Suprapubic skin (tissue), 3 donors: ENCODE measurements around the gene B3GNT9.

Experiments used
- CTCF ChIP-seq, 2 donors: fragments of 200-600 bp in 1 of 2; fragments of 450-650 bp in 1 of 2; sonication (generic) in 1 of 2; IDR thresholded peaks; one replicate each; pipeline ENCODE4 v1.5.1; 2016 to 2019; ENCODE audit warnings: antibody characterized with exemption in 2 of 2, mild to moderate bottlenecking in 1 of 2, moderate library complexity in 1 of 2
- EP300 ChIP-seq: sonication (generic); formaldehyde crosslinking; IDR thresholded peaks from one replicate; pipeline ENCODE4 v1.6.1; 2017; ENCODE audit warnings: antibody characterized with exemption

GRCh38 chr16:67185651-67186134 lies 34.9 kb upstream of the B3GNT9 start:
- TF ChIP-seq CTCF (IDR thresholded peaks at IDR 0.05) (no peak), EP300 (no peak)
